Measurements from ENCODE around the gene SLC44A2.

- TF ChIP-seq POLR2AphosphoS5 (IDR thresholded peaks at IDR 0.05) = peak in 1 of 4 donors; percentile 23
- no peak for TF ChIP-seq CTCF (IDR thresholded peaks at IDR 0.05)
- TF ChIP-seq POLR2A (IDR thresholded peaks at IDR 0.05) = peak in 1 of 2 donors; percentile 12
- TF ChIP-seq EP300 (IDR thresholded peaks at IDR 0.05) = no peak
Observed at GRCh38 chr19:10612499-10613119, 12.7 kb upstream of the SLC44A2 start.
